ENCODE data around the gene PIGB.
"Not testable (repeated sequence)": the region's sequence is repeated elsewhere in the genome, so short reads cannot be mapped to it uniquely, and the experiment has no call there.

Gene PIGB

GRCh38 chr15:55360256-55360655 is 41.2 kb downstream of the PIGB start:
- Histone ChIP-seq H3K9me3 (ENCODE audit: control insufficient read depth, low read length) (no peaks in the 10 kb centered on the region), H3K4me1 (ENCODE audit: control insufficient read depth, insufficient read depth, low read length) (no peaks in the 10 kb centered on the region), H3K36me3 (ENCODE audit: control insufficient read depth, insufficient read depth, low read length) (no peaks in the 10 kb centered on the region), H3K9ac (ENCODE audit: low read length) (no peak overlapping the region), H3K4me3 (ENCODE audit: low read length) (no peak overlapping the region), H3K27me3 (ENCODE audit: control insufficient read depth, insufficient read depth, low read length) (no peaks in the 10 kb centered on the region)

- H3K36me3 ChIP-seq (ENCODE audit: control insufficient read depth, insufficient read depth, low read length) = no peaks in the 10 kb centered on the region
- no peaks in the 10 kb centered on the region for H3K9me3 ChIP-seq (ENCODE audit: control insufficient read depth, low read length)
- no peaks in the 10 kb centered on the region for H3K27me3 ChIP-seq (ENCODE audit: control insufficient read depth, insufficient read depth, low read length)
Observed at GRCh38 chr15:55361048-55361447, 42.0 kb downstream of the PIGB start.

DNA sequence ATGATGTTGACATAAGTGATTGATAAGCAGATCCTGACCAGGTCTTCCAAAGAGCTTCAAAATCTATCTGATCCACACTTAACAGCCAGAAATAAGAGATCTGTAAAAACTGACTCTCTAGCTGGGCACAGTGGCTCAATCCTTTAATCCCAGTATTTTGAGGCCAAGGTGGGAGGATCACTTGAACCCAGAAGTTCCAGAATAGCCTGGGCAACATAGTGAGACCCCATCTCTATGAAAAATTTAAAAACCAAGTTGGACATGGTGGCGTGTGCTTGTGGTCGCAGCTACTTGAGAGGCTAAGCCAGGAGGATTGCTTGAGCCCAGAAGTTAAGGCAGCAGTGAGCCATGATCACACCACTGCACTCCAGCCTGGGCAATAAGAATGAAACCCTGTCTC is 43.6 kb downstream of the PIGB start:
- no peaks in the 10 kb centered on the region for H3K36me3 ChIP-seq (ENCODE audit: control insufficient read depth, insufficient read depth, low read length)

More at GRCh38 chr15:55361048-55361447, 42.0 kb downstream of the PIGB start:
- Histone ChIP-seq H3K4me1 (ENCODE audit: control insufficient read depth, insufficient read depth, low read length) (no peaks in the 10 kb centered on the region), H3K4me3 (ENCODE audit: low read length) (no peak overlapping the region), H3K9ac (ENCODE audit: low read length) (no peak overlapping the region)

DNA sequence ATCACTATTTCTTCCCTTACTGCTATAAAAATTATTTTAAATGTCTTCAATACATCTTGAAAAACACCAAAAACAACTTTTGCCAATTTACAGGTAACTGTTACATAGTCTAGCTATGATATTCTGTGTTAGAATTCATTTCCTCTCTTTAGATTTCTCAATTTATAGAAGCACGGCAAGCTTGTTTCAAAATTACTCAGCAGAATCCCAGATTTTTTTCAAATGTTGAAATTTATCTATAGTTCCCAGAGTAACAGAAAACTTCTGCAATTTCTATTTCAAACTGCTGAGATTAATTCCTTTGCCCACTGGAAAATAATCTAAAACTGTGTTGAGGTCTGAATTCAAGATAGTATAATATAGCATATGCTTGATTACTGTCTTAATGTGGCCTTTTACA is 48.0 kb downstream of the PIGB start:
- H3K36me3 ChIP-seq (ENCODE audit: control insufficient read depth, insufficient read depth, low read length) = no peaks in the 10 kb centered on the region
- H3K9ac ChIP-seq (ENCODE audit: low read length) = no peak overlapping the region

More for the DNA sequence above, 43.6 kb downstream of the PIGB start:
- Histone ChIP-seq H3K4me1 (ENCODE audit: control insufficient read depth, insufficient read depth, low read length) (no peaks in the 10 kb centered on the region), H3K27me3 (ENCODE audit: control insufficient read depth, insufficient read depth, low read length) (no peaks in the 10 kb centered on the region), H3K9me3 (ENCODE audit: control insufficient read depth, low read length) (no peaks in the 10 kb centered on the region), H3K9ac (ENCODE audit: low read length) (no peak overlapping the region), H3K4me3 (ENCODE audit: low read length) (no peak overlapping the region)

DNA sequence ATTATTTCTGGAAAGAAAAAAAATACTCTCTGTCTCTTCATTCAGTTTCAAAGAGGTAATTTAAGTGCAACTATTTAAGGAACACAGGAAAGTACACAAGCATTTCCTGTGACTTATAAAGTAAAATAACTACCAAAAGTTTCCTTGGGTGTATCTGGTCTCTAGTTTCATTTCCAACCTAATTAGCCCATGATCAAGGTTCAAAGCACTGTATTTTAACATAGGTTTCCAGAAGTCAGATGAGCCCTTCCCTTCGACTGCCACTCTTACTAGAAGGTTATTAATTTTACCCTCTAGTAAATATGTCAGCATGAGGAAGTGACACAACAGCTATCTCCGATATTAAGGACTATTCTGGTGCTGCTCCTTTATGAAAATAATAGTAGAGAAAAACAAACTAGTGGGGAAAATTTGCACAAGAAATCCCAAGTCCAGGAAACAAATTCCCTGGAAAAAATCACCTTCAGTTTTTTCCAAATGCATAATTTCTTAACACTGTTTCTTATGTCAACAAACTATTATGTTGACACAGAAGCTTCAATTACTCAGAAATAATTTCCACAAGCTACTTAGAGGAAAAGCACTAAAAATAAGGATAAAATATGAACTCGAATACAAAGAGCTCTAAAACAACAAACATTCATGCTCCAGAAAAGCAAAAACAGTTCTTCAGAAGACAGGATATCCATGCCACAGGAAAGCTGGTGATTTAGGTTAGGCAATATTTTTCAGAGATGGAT is 53.8 kb downstream of the PIGB start:
- H3K4me3 ChIP-seq (ENCODE audit: low read length) = no peak overlapping the region
- no peaks in the 10 kb centered on the region for H3K36me3 ChIP-seq (ENCODE audit: control insufficient read depth, insufficient read depth, low read length)
- no peak overlapping the region for H3K9ac ChIP-seq (ENCODE audit: low read length)

More for the DNA sequence above, 48.0 kb downstream of the PIGB start:
- no peaks in the 10 kb centered on the region for H3K27me3 ChIP-seq (ENCODE audit: control insufficient read depth, insufficient read depth, low read length)
- no peaks in the 10 kb centered on the region for H3K9me3 ChIP-seq (ENCODE audit: control insufficient read depth, low read length)
- no peaks in the 10 kb centered on the region for H3K4me1 ChIP-seq (ENCODE audit: control insufficient read depth, insufficient read depth, low read length)
- no peak overlapping the region for H3K4me3 ChIP-seq (ENCODE audit: low read length)

DNA sequence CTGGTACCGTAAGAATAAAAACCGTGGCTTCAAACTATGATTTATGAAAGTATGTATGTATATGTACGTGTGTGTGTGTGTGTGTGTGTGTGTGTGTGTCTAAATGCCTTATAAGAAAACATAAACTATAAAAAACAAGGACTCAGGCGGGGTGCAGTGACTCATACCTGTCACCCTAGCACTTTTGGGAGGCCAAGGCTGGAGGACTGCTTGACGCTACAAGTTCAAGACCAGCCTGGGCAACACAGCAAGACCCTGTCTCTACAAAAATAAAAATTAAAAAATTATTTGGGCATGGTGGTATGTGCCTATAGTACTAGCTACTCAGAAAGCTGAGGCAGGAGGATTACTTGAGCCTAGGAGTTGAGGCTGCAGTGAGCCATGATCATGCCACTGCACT is 60.1 kb downstream of the PIGB start:
- no peaks in the 10 kb centered on the region for H3K36me3 ChIP-seq (ENCODE audit: control insufficient read depth, insufficient read depth, low read length)
- no peaks in the 10 kb centered on the region for H3K27me3 ChIP-seq (ENCODE audit: control insufficient read depth, insufficient read depth, low read length)
- H3K4me3 ChIP-seq (ENCODE audit: low read length) = no peak overlapping the region
- H3K9me3 ChIP-seq (ENCODE audit: control insufficient read depth, low read length) = no peaks in the 10 kb centered on the region
- H3K4me1 ChIP-seq (ENCODE audit: control insufficient read depth, insufficient read depth, low read length) = no peaks in the 10 kb centered on the region
- no peak overlapping the region for H3K9ac ChIP-seq (ENCODE audit: low read length)

More for the DNA sequence above, 53.8 kb downstream of the PIGB start:
- H3K9me3 ChIP-seq (ENCODE audit: control insufficient read depth, low read length) = no peaks in the 10 kb centered on the region
- H3K27me3 ChIP-seq (ENCODE audit: control insufficient read depth, insufficient read depth, low read length) = no peaks in the 10 kb centered on the region
- H3K4me1 ChIP-seq (ENCODE audit: control insufficient read depth, insufficient read depth, low read length) = no peaks in the 10 kb centered on the region

GRCh38 chr15:55381595-55381994 is 62.6 kb downstream of the PIGB start:
- Histone ChIP-seq H3K4me3 (ENCODE audit: low read length) (no peak overlapping the region), H3K4me1 (ENCODE audit: control insufficient read depth, insufficient read depth, low read length) (no peaks in the 10 kb centered on the region), H3K9me3 (ENCODE audit: control insufficient read depth, low read length) (no peaks in the 10 kb centered on the region), H3K27me3 (ENCODE audit: control insufficient read depth, insufficient read depth, low read length) (no peaks in the 10 kb centered on the region), H3K9ac (ENCODE audit: low read length) (no peak overlapping the region), H3K36me3 (ENCODE audit: control insufficient read depth, insufficient read depth, low read length) (no peaks in the 10 kb centered on the region)

DNA sequence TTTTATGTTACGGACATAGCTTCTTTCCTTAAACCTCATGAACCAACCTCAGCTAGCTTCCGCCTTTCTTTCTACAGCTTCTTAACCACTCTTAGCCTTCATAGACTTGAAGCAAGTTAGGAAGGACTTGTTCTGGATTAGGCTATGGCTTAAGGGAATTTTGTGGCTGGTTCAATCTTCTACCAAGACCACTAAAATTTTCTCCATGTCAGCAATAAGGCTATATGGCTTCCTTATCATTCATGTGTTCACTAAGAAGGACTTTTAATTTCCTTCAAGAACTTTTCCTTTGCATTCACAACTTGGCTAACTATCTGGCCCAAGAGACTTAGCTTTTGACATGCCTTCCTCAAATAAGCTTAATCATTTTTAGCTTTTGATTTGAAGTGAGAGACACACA is 64.7 kb downstream of the PIGB start:
- H3K9me3 ChIP-seq (ENCODE audit: control insufficient read depth, low read length) = no peaks in the 10 kb centered on the region
- no peak overlapping the region for H3K9ac ChIP-seq (ENCODE audit: low read length)
- H3K4me1 ChIP-seq (ENCODE audit: control insufficient read depth, insufficient read depth, low read length) = no peaks in the 10 kb centered on the region
- H3K4me3 ChIP-seq (ENCODE audit: low read length) = no peak overlapping the region
- no peaks in the 10 kb centered on the region for H3K36me3 ChIP-seq (ENCODE audit: control insufficient read depth, insufficient read depth, low read length)
- no peaks in the 10 kb centered on the region for H3K27me3 ChIP-seq (ENCODE audit: control insufficient read depth, insufficient read depth, low read length)

- Histone ChIP-seq H3K4me3 (ENCODE audit: low read length) (no peak overlapping the region), H3K36me3 (ENCODE audit: control insufficient read depth, insufficient read depth, low read length) (no peaks in the 10 kb centered on the region), H3K27me3 (ENCODE audit: control insufficient read depth, insufficient read depth, low read length) (no peaks in the 10 kb centered on the region), H3K9ac (ENCODE audit: low read length) (no peak overlapping the region), H3K9me3 (ENCODE audit: control insufficient read depth, low read length) (no peaks in the 10 kb centered on the region), H3K4me1 (ENCODE audit: control insufficient read depth, insufficient read depth, low read length) (no peaks in the 10 kb centered on the region)
Observed at GRCh38 chr15:55387027-55387426, 68.0 kb downstream of the PIGB start.

DNA sequence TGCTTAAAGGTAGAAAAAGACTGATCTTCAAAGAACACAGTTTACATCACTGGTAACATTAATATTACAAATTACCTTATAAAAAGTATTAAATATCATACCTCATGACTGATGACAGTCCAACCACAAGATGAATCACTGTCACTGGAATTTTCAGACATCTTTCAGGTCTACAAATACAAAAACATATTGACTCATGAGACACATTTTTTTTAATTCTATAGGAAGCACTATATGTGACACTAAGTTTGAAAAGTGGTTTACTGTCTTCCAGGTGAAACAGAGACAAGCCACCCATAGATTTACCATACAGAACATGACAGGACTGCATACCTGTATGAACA is 70.2 kb downstream of the PIGB start:
- no peaks in the 10 kb centered on the region for H3K27me3 ChIP-seq (ENCODE audit: control insufficient read depth, insufficient read depth, low read length)
- no peaks in the 10 kb centered on the region for H3K4me1 ChIP-seq (ENCODE audit: control insufficient read depth, insufficient read depth, low read length)
- H3K9me3 ChIP-seq (ENCODE audit: control insufficient read depth, low read length) = no peaks in the 10 kb centered on the region
- no peaks in the 10 kb centered on the region for H3K36me3 ChIP-seq (ENCODE audit: control insufficient read depth, insufficient read depth, low read length)
- no peak overlapping the region for H3K9ac ChIP-seq (ENCODE audit: low read length)
- no peak overlapping the region for H3K4me3 ChIP-seq (ENCODE audit: low read length)

DNA sequence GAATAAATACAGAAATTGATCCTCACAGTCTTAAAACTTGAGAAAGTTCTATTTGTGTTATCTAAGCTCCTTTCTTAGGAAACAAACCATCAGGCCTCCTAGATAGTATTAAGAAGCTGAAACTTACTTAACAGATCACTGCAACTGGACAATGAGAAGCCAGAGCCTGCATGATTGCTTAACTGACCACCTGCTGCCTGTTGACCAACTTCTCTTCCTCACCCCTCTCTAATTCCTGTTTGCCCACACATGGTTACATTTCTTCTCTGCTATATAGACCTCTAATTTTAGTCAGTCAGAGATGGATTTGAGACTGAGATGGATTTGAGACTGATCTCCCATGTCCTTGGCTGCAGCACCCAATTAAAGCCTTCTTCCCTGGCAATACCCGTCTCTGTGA is 75.7 kb downstream of the PIGB start:
- Histone ChIP-seq H3K4me1 (ENCODE audit: control insufficient read depth, insufficient read depth, low read length) (no peaks in the 10 kb centered on the region), H3K36me3 (ENCODE audit: control insufficient read depth, insufficient read depth, low read length) (no peaks in the 10 kb centered on the region), H3K27me3 (ENCODE audit: control insufficient read depth, insufficient read depth, low read length) (no peaks in the 10 kb centered on the region), H3K9me3 (ENCODE audit: control insufficient read depth, low read length) (no peaks in the 10 kb centered on the region), H3K4me3 (ENCODE audit: low read length) (no peak overlapping the region), H3K9ac (ENCODE audit: low read length) (no peak overlapping the region)

DNA sequence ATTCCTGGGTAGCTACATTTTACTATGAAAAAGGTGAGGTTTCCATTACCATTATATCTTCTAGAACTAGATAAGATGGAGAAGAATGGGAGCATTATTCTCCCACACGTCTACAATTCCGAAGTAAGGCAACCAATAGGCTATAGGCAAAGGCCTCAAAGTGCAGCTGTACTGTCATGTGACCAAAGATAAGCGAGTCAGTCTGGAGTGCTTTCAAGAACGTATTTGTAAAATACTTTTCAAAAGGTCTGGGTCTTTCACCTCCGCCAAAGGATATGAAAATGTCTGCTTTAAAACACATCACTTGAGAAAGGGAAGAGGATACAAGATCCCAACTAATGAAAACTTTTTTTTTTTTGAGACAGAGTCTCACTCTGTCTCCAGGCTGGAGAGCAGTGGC is 79.2 kb downstream of the PIGB start:
- H3K27me3 ChIP-seq (ENCODE audit: control insufficient read depth, insufficient read depth, low read length) = no peaks in the 10 kb centered on the region
- H3K4me3 ChIP-seq (ENCODE audit: low read length) = no peak overlapping the region
- H3K9me3 ChIP-seq (ENCODE audit: control insufficient read depth, low read length) = no peaks in the 10 kb centered on the region
- H3K36me3 ChIP-seq (ENCODE audit: control insufficient read depth, insufficient read depth, low read length) = no peaks in the 10 kb centered on the region
- peaks cover 3% of the 10 kb centered on the region for H3K4me1 ChIP-seq (ENCODE audit: control insufficient read depth, insufficient read depth, low read length)
- H3K9ac ChIP-seq (ENCODE audit: low read length) = no peak overlapping the region

- H3K4me3 ChIP-seq (ENCODE audit: low read length); H3K9me3 ChIP-seq (ENCODE audit: control insufficient read depth, low read length); H3K27me3 ChIP-seq (ENCODE audit: control insufficient read depth, insufficient read depth, low read length); H3K36me3 ChIP-seq (ENCODE audit: control insufficient read depth, insufficient read depth, low read length); H3K9ac ChIP-seq (ENCODE audit: low read length): not testable (repeated sequence)
- H3K4me1 ChIP-seq (ENCODE audit: control insufficient read depth, insufficient read depth, low read length) = peaks cover 13% of the 10 kb centered on the region
Observed at GRCh38 chr15:55400050-55400449, 81.0 kb downstream of the PIGB start.
